CD4-positive, alpha-beta memory T cell (primary cell): ENCODE data around the gene VPS16. TPM values are rescaled to one million over a fixed set of nuclear protein-coding genes. Genes with fewer than 3 reads are reported as not detected.
A peak's percentile ranks its signal among the peaks of the same experiment; 100 is the strongest.

Source experiments
- CTCF ChIA-PET: fragments of 350-600 bp; sonication (Branson Sonifier 250); formaldehyde crosslinking; loops from one replicate; lab custom pipeline; 2021; ENCODE audit warnings: inconsistent platforms; ENCODE audit not compliant: partially characterized antibody; lab: Charles Lee
- POLR2A ChIA-PET: fragments of 350-600 bp; sonication (Branson Sonifier 250); formaldehyde crosslinking; loops from one replicate; lab custom pipeline; 2021; ENCODE audit not compliant: partially characterized antibody; lab: Charles Lee
- DNase-seq, 5 donors: peaks; one replicate each; pipeline versions ENCODE4 v3.0.0 to v3.0.0-alpha.2; 2020 to 2022; ENCODE audit warnings: mixed read lengths in 1 of 5
- H3K27ac ChIP-seq: one replicate; pipeline ENCODE4 v1.7.0; 2013; ENCODE audit warnings: low read depth, low read length
- H3K27me3 ChIP-seq: 2 replicates; pipeline ENCODE4 v1.7.0; 2013; ENCODE audit warnings: mild to moderate bottlenecking, low read length, moderate library complexity; ENCODE audit not compliant: insufficient read depth
- H3K36me3 ChIP-seq: 2 replicates; pipeline ENCODE4 v1.7.0; 2013; ENCODE audit warnings: mild to moderate bottlenecking, low read length, moderate library complexity; ENCODE audit not compliant: insufficient read depth
- H3K4me1 ChIP-seq: 2 replicates; pipeline ENCODE4 v1.7.0; 2013; ENCODE audit warnings: mild to moderate bottlenecking, low read length, moderate library complexity; ENCODE audit not compliant: insufficient read depth
- H3K4me3 ChIP-seq, 2 donors: one replicate each; pipeline ENCODE4 v1.7.0; 2013; ENCODE audit warnings: low read length in 2 of 2, mild to moderate bottlenecking in 1 of 2
- H3K9me3 ChIP-seq, 2 donors: one replicate each; pipeline ENCODE4 v1.7.0; 2013; ENCODE audit warnings: low read length in 2 of 2, control low read depth in 1 of 2; ENCODE audit not compliant: control insufficient read depth in 1 of 2
- H3K27ac Mint-ChIP-seq, 7 donors: one replicate each; pipeline ENCODE4 v1.8.0; 2020 to 2021; ENCODE audit warnings: mixed read lengths in 7 of 7, mild to moderate bottlenecking in 6 of 7, inconsistent platforms in 3 of 7, moderate library complexity in 3 of 7
- H3K27me3 Mint-ChIP-seq, 2 donors: one replicate each; pipeline ENCODE4 v1.8.0; 2020 to 2021; ENCODE audit warnings: mixed read lengths in 2 of 2
- H3K36me3 Mint-ChIP-seq, 2 donors: one replicate each; pipeline ENCODE4 v1.8.0; 2020 to 2021; ENCODE audit warnings: mixed read lengths in 2 of 2, inconsistent platforms in 1 of 2, mild to moderate bottlenecking in 1 of 2
- H3K4me1 Mint-ChIP-seq, 4 donors: one replicate each; pipeline ENCODE4 v1.8.0; 2020 to 2021; ENCODE audit warnings: mixed read lengths in 4 of 4, mild to moderate bottlenecking in 1 of 4
- H3K4me3 Mint-ChIP-seq, 8 donors: one replicate each; pipeline ENCODE4 v1.8.0; 2020 to 2021; ENCODE audit warnings: mixed read lengths in 8 of 8, mild to moderate bottlenecking in 7 of 8, moderate library complexity in 6 of 8, inconsistent platforms in 3 of 8
- H3K9me3 Mint-ChIP-seq, 8 donors: one replicate each; pipeline ENCODE4 v1.8.0; 2020 to 2021; ENCODE audit warnings: mixed read lengths in 8 of 8, mild to moderate bottlenecking in 5 of 8, inconsistent platforms in 3 of 8, moderate library complexity in 1 of 8
- intact Hi-C: fragments of 100-400 bp; cut with micrococcal nuclease; formaldehyde crosslinking; loops from one replicate; pipeline ENCODE4 v1.15.1; 2023
- polyA plus RNA-seq, 2 donors: library from polyadenylated mRNA; unstranded; fragments of 300-500 nt; fragmentation: Illumina TruSeq; gene quantifications; one replicate each; pipeline ENCODE4 v1.2.3, GENCODE V29; 2021
- total RNA-seq, 2 experiments: library from RNA; stranded (reverse); gene quantifications; one replicate each; pipeline ENCODE4 v1.2.3, GENCODE V29; 2021

The VPS16 gene
- total and polyA plus RNA-seq, 4 experiments from 2014 or later, result 38.3 to 61.1 (median 50.9) TPM

DNA sequence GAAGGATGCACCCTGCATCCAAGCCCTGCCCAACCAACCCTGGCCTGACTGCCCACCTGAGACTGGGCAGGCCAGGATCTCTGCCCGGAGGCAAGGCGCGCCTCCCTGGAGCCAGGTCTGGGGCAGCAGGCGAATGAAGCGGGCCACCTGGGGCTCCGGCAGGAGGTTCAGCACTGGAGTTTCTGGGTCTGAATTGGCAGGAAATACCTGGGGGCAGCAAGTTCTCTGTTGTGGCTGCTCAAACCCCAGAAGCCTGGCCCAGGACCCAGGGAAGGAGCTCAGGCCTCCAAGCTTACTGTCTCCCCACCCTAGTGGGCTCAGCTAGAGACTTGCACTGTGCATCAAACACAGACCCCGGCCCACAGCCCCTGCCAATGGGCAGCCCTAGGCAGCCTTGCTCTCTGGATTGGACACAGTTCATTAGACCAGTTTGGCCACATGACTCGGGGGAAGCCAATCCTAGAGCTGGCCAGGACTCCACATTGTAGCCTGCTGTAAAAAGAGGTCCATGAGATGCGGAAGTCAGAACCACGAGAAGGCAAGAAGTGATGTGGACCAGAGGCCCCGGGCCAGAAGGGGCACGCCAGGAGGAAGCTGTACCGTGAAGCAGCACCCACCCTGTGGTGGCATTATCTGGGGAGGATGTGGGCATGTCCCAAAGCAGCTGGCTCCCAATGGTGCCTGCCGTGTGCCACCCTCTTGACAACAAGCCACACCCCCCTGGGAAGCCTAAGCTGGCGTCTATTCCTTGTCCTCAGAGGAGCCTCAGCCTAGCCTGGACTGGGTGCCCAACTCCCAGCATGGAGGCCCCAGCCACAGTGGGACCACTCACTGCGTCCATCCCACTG is 43.2 kb upstream of the VPS16 start:
- CTCF ChIA-PET, result no interaction called here
- intact Hi-C loops, result no loop called here
- no peak overlapping the region for H3K27ac ChIP-seq
- peaks cover 11% of the 10 kb centered on the region for H3K27me3 ChIP-seq
- no peak overlapping the region for H3K27ac Mint-ChIP-seq
- H3K4me3 Mint-ChIP-seq, result peak overlapping the region in 2 of 8 donors; percentile 43 to 44
- POLR2A ChIA-PET, result no interaction called here
- no peaks in the 10 kb centered on the region for H3K36me3 ChIP-seq
- no peaks in the 10 kb centered on the region for H3K9me3 ChIP-seq
- H3K36me3 Mint-ChIP-seq, result no peaks in the 10 kb centered on the region
- DNase-seq, result no peak
- peaks cover 19 to 29% (median 23%) of the 10 kb centered on the region in 4 donors for H3K4me1 Mint-ChIP-seq
- H3K27me3 Mint-ChIP-seq, result peaks cover 41 to 62% of the 10 kb centered on the region in 2 donors
- no peak overlapping the region for H3K4me3 ChIP-seq
- H3K9me3 Mint-ChIP-seq, result peaks cover 0 to 2% (median 0%) of the 10 kb centered on the region in 8 donors
- peaks cover 23% of the 10 kb centered on the region for H3K4me1 ChIP-seq

GRCh38 chr20:2798095-2798805 is 42.3 kb upstream of the VPS16 start:
- Histone ChIP-seq H3K4me1 (peaks cover 23% of the 10 kb centered on the region), H3K36me3 (no peaks in the 10 kb centered on the region), H3K27me3 (peaks cover 11% of the 10 kb centered on the region), H3K9me3 (no peaks in the 10 kb centered on the region), H3K4me3 (no peak overlapping the region), H3K27ac (no peak overlapping the region)
- intact Hi-C loops, result no loop called here
- ChIA-PET POLR2A (no interaction called here), CTCF (no interaction called here)
- Mint-ChIP-seq H3K4me3 (peak overlapping the region in 2 of 8 donors; percentile 20 to 44), H3K27me3 (peaks cover 46 to 66% of the 10 kb centered on the region in 2 donors), H3K9me3 (peaks cover 0 to 2% (median 0%) of the 10 kb centered on the region in 8 donors), H3K4me1 (peaks cover 19 to 32% (median 24%) of the 10 kb centered on the region in 4 donors), H3K36me3 (no peaks in the 10 kb centered on the region), H3K27ac (peak overlapping the region in 1 of 7 donors; percentile 69)
- DNase-seq, result no peak

GRCh38 chr20:2798814-2799213 is 41.7 kb upstream of the VPS16 start:
- ChIA-PET POLR2A (no interaction called here), CTCF (no interaction called here)
- Mint-ChIP-seq H3K4me1 (peaks cover 19 to 32% (median 24%) of the 10 kb centered on the region in 4 donors), H3K27me3 (peaks cover 45 to 66% of the 10 kb centered on the region in 2 donors), H3K9me3 (peaks cover 0 to 2% (median 0%) of the 10 kb centered on the region in 8 donors), H3K4me3 (peak overlapping the region in 6 of 8 donors; percentile 3 to 97 (median 76)), H3K27ac (peak overlapping the region in 1 of 7 donors; percentile 38), H3K36me3 (no peaks in the 10 kb centered on the region)
- peaks cover 11% of the 10 kb centered on the region for H3K27me3 ChIP-seq
- no peak overlapping the region for H3K27ac ChIP-seq
- H3K36me3 ChIP-seq, result no peaks in the 10 kb centered on the region
- intact Hi-C loops, result no loop called here
- H3K9me3 ChIP-seq, result no peaks in the 10 kb centered on the region
- no peak overlapping the region for H3K4me3 ChIP-seq
- H3K4me1 ChIP-seq, result peaks cover 23% of the 10 kb centered on the region
- DNase-seq, result no peak

DNA sequence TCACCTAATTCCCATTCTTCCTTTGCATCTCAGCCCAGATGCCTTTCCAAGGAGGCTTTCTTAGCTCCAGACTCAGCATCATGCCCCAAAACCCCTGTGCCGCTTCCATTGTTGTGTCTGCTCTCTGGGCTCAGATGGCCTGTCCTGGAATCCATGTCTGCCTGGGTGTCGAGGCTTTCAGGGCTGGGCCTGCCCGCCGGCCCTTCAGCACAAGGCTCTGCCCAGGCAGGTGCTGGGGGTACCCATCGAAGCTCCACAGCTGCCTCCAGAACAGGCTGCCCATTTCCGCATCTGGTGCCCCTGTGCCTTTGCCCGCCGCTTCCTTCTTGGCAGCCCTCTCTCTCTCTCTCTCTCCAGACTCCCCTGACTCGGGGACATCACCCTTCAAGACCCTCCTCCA is 41.3 kb upstream of the VPS16 start:
- Histone ChIP-seq H3K4me1 (peaks cover 23% of the 10 kb centered on the region), H3K36me3 (no peaks in the 10 kb centered on the region), H3K27ac (no peak overlapping the region), H3K9me3 (no peaks in the 10 kb centered on the region), H3K4me3 (peak overlapping the region in 1 of 2 donors; percentile 57), H3K27me3 (peaks cover 11% of the 10 kb centered on the region)
- Mint-ChIP-seq H3K4me3 (peak overlapping the region in 7 of 8 donors; percentile 85 to 97 (median 92)), H3K36me3 (no peaks in the 10 kb centered on the region), H3K4me1 (peaks cover 19 to 34% (median 24%) of the 10 kb centered on the region in 4 donors), H3K27ac (peak overlapping the region in 1 of 7 donors; percentile 38), H3K9me3 (peaks cover 0 to 2% (median 0%) of the 10 kb centered on the region in 8 donors), H3K27me3 (peaks cover 49 to 68% of the 10 kb centered on the region in 2 donors)
- intact Hi-C loops, result no loop called here
- ChIA-PET CTCF (no interaction called here), POLR2A (no interaction called here)
- DNase-seq, result no peak

DNA sequence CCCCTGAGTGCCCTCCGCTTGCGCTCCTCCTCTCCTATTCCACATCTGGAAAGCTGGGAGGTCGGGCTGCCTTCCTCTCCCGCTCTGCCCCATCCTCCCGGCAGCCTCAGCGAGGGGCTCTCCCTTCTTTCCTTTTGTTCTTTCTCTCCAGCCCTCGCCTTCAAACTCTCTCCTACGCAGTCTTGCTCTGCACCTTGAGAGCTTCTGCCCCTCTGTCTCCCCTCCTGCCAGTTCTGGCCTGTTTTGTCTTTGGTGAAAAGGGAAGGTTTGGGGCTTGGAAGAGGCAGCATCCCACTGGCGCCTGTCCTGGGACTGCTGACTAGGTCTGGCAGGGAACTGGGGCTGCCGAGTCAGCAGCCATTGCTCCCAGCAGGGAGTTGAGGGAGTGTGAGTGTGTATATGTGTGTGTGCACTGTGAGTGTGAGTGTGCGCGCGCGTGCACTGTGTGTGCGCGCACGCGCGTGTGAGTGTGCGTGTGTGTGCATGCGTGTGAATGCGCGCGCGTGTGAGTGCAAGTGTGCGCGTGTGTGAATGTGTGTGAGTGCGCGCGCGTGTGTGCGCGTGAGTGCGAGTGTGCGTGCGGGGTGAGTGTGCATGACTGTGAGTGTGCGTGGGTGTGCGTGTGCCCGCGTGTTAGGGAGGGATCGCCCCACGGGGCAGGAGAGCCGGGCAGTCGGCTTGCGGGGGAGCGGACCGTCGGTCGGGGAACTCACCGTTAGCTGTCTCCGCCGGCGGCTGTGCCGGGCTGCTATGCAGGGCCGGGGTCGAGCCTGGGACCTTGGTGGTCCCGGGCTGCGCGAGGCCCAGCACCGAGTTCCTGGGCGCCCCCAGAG is 40.6 kb upstream of the VPS16 start:
- Histone ChIP-seq H3K27ac (no peak overlapping the region), H3K4me3 (peak overlapping the region; percentile 36 to 57), H3K36me3 (no peaks in the 10 kb centered on the region), H3K9me3 (no peaks in the 10 kb centered on the region), H3K4me1 (peaks cover 23% of the 10 kb centered on the region), H3K27me3 (peaks cover 11% of the 10 kb centered on the region)
- Mint-ChIP-seq H3K4me1 (peaks cover 19 to 37% (median 24%) of the 10 kb centered on the region in 4 donors), H3K27me3 (peaks cover 52 to 65% of the 10 kb centered on the region in 2 donors), H3K36me3 (no peaks in the 10 kb centered on the region), H3K9me3 (peaks cover 0 to 2% (median 0%) of the 10 kb centered on the region in 8 donors), H3K27ac (peak overlapping the region in 2 of 7 donors; percentile 38 to 64), H3K4me3 (peak overlapping the region; percentile 85 to 97 (median 90))
- no peak for DNase-seq
- ChIA-PET CTCF (no interaction called here), POLR2A (no interaction called here)
- intact Hi-C loops, result no loop called here

DNA sequence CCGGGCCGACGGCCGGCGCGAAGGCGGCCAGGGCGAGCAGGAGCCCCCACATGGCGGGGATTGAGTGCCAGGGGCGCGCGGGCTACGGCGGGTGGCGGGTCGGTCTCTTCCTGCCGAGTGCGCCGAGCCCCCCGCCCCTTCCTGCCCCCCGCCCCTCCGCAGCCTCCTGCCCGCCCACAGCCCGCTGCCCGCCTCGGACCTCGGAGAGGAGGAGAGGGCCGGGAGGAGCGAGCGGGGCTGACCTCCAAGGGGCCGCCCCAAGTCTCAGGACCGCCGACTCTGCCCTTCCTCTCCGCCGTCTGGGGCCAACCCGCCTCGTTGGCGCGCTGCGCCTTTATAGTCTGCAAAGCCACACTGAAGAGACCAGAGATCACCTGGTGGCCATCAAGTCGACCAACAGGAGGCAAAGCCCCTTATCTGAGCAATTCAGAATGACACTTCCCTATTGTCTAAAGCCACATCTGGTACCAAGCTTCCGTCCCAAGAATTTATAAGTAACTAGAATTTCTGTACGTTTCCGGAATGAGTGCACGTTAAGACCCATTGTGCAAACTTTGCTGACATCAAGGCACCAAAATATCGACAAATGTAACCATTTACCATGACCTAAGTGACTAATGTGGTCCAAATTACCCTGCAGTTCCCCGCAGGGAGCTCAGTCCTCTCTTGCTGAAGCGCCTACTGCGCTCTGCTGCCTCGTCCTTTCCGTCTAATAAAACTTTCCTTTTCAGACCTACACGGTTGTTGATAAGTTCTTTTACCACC is 39.8 kb upstream of the VPS16 start, which contains the start of gene CPXM1:
CPXM1 (minus strand) TSS at position 107 of the 765 bp plus-strand sequence; CDS start at position 52, 55 bp downstream.
- peaks cover 54 to 68% of the 10 kb centered on the region in 2 donors for H3K27me3 Mint-ChIP-seq
- CTCF ChIA-PET, result no interaction called here
- POLR2A ChIA-PET, result no interaction called here
- H3K27ac Mint-ChIP-seq, result peak within 1 kb of the TSS in 4 of 7 donors; percentile 4 to 64 (median 30)
- Histone ChIP-seq H3K27me3 (peaks cover 11% of the 10 kb centered on the region), H3K36me3 (no peaks in the 10 kb centered on the region), H3K4me1 (peaks cover 23% of the 10 kb centered on the region), H3K9me3 (no peaks in the 10 kb centered on the region), H3K4me3 (peak within 1 kb of the TSS; percentile 36 to 57), H3K27ac (no peak within 1 kb of the TSS)
- peaks cover 0 to 2% (median 0%) of the 10 kb centered on the region in 8 donors for H3K9me3 Mint-ChIP-seq
- H3K36me3 Mint-ChIP-seq, result no peaks in the 10 kb centered on the region
- peaks cover 19 to 37% (median 24%) of the 10 kb centered on the region in 4 donors for H3K4me1 Mint-ChIP-seq
- DNase-seq, result no peak
- intact Hi-C loops, result no loop called here
- peak within 1 kb of the TSS; percentile 85 to 97 (median 90) for H3K4me3 Mint-ChIP-seq
